ENCODE measurements around the gene SUGT1.

Gene SUGT1

GRCh38 chr13:52725302-52725701 is 72.7 kb downstream of the SUGT1 start:
- Histone ChIP-seq H3K79me1 (ENCODE audit: low read length) (peaks cover 3% of the 10 kb centered on the region), H3K79me2 (ENCODE audit: control insufficient read depth, insufficient read depth, low read length, poor library complexity) (no peaks in the 10 kb centered on the region), H3K4me2 (ENCODE audit: low read length) (no peak overlapping the region), H4K91ac (ENCODE audit: low read depth, low read length) (no peak overlapping the region), H3K4me1 (ENCODE audit: control insufficient read depth in 1 of 2, insufficient read depth in 2 of 2, low read length in 2 of 2) (peaks cover 3 to 4% of the 10 kb centered on the region in 2 experiments), H3K18ac (ENCODE audit: low read length) (no peak overlapping the region), H4K12ac (ENCODE audit: low read depth, low read length) (no peak overlapping the region), H2AFZ (ENCODE audit: insufficient read depth, low read length, poor library complexity) (no peak overlapping the region), H3K9me3 (ENCODE audit: insufficient read depth, low read depth, low read length) (no peaks in the 10 kb centered on the region), H3K4me3 (ENCODE audit: low read depth, low read length) (no peak overlapping the region), H3K27me3 (ENCODE audit: insufficient read depth, low read length) (no peaks in the 10 kb centered on the region), H2AK5ac (ENCODE audit: low read length) (no peak overlapping the region), H3K23ac (ENCODE audit: low read length) (no peak overlapping the region), H3K9ac (ENCODE audit: low read length) (no peak overlapping the region), H3K36me3 (ENCODE audit: control insufficient read depth in 1 of 2, insufficient read depth in 2 of 2, low read length in 2 of 2) (no peaks in the 10 kb centered on the region), H2BK5ac (ENCODE audit: low read depth, low read length, poor library complexity) (no peak overlapping the region), H3K14ac (ENCODE audit: low read length) (no peak overlapping the region), H4K8ac (ENCODE audit: low read depth, low read length) (no peak overlapping the region), H2BK120ac (ENCODE audit: insufficient read depth, low read length, poor library complexity) (no peak overlapping the region), H3K4ac (ENCODE audit: low read depth, low read length) (no peak overlapping the region), H3K27ac (ENCODE audit: low read depth, low read length) (no peak overlapping the region), H2BK12ac (ENCODE audit: low read length) (no peak overlapping the region)
- WGBS (ENCODE audit: extremely low coverage, insufficient coverage, insufficient read length), result no CpG with 5 or more reads among the region's 1 CpG
- no peak for DNase-seq

- no peak overlapping the region for H4K8ac ChIP-seq (ENCODE audit: low read depth, low read length)
- no peak overlapping the region for H3K9ac ChIP-seq (ENCODE audit: low read length)
- H3K4me1 ChIP-seq (ENCODE audit: control insufficient read depth in 1 of 2, insufficient read depth in 2 of 2, low read length in 2 of 2), result peaks cover 2% of the 10 kb centered on the region in 2 experiments
- H2AK5ac ChIP-seq (ENCODE audit: low read length), result no peak overlapping the region
- no peak overlapping the region for H3K27ac ChIP-seq (ENCODE audit: low read depth, low read length)
- H3K4me2 ChIP-seq (ENCODE audit: low read length), result no peak overlapping the region
- no peaks in the 10 kb centered on the region for H3K79me2 ChIP-seq (ENCODE audit: control insufficient read depth, insufficient read depth, low read length, poor library complexity)
- no peak overlapping the region for H3K4me3 ChIP-seq (ENCODE audit: low read depth, low read length)
- H2AFZ ChIP-seq (ENCODE audit: insufficient read depth, low read length, poor library complexity), result no peak overlapping the region
- no peak overlapping the region for H3K18ac ChIP-seq (ENCODE audit: low read length)
- H3K79me1 ChIP-seq (ENCODE audit: low read length), result peaks cover 2% of the 10 kb centered on the region
- no peak overlapping the region for H2BK5ac ChIP-seq (ENCODE audit: low read depth, low read length, poor library complexity)
- no peak for DNase-seq
- H3K14ac ChIP-seq (ENCODE audit: low read length), result no peak overlapping the region
- H4K12ac ChIP-seq (ENCODE audit: low read depth, low read length), result no peak overlapping the region
- WGBS (ENCODE audit: extremely low coverage, insufficient coverage, insufficient read length), result no CpG with 5 or more reads among the region's 2 CpGs
- H2BK12ac ChIP-seq (ENCODE audit: low read length), result no peak overlapping the region
- no peak overlapping the region for H3K4ac ChIP-seq (ENCODE audit: low read depth, low read length)
- H3K36me3 ChIP-seq (ENCODE audit: control insufficient read depth in 1 of 2, insufficient read depth in 2 of 2, low read length in 2 of 2), result no peaks in the 10 kb centered on the region
- H2BK120ac ChIP-seq (ENCODE audit: insufficient read depth, low read length, poor library complexity), result no peak overlapping the region
- no peaks in the 10 kb centered on the region for H3K9me3 ChIP-seq (ENCODE audit: insufficient read depth, low read depth, low read length)
- no peak overlapping the region for H3K23ac ChIP-seq (ENCODE audit: low read length)
- H4K91ac ChIP-seq (ENCODE audit: low read depth, low read length), result no peak overlapping the region
- no peaks in the 10 kb centered on the region for H3K27me3 ChIP-seq (ENCODE audit: insufficient read depth, low read length)
Measured at GRCh38 chr13:52726258-52726657, 73.6 kb downstream of the SUGT1 start.

GRCh38 chr13:52734075-52734623 is 81.5 kb downstream of the SUGT1 start:
- H2BK120ac ChIP-seq (ENCODE audit: insufficient read depth, low read length, poor library complexity), result no peak overlapping the region
- H3K9ac ChIP-seq (ENCODE audit: low read length), result no peak overlapping the region
- no peak for DNase-seq

GRCh38 chr13:52736891-52737290 is 84.3 kb downstream of the SUGT1 start:
- Histone ChIP-seq H3K23ac (ENCODE audit: low read length) (no peak overlapping the region), H3K4ac (ENCODE audit: low read depth, low read length) (no peak overlapping the region), H3K9me3 (ENCODE audit: insufficient read depth, low read depth, low read length) (peaks cover 3% of the 10 kb centered on the region), H3K9ac (ENCODE audit: low read length) (no peak overlapping the region), H2BK12ac (ENCODE audit: low read length) (no peak overlapping the region), H3K27ac (ENCODE audit: low read depth, low read length) (no peak overlapping the region), H4K8ac (ENCODE audit: low read depth, low read length) (no peak overlapping the region), H3K79me2 (ENCODE audit: control insufficient read depth, insufficient read depth, low read length, poor library complexity) (peaks cover 3% of the 10 kb centered on the region), H3K79me1 (ENCODE audit: low read length) (peaks cover 3% of the 10 kb centered on the region), H2BK120ac (ENCODE audit: insufficient read depth, low read length, poor library complexity) (no peak overlapping the region), H3K36me3 (ENCODE audit: control insufficient read depth in 1 of 2, insufficient read depth in 2 of 2, low read length in 2 of 2) (no peaks in the 10 kb centered on the region), H3K4me3 (ENCODE audit: low read depth, low read length) (no peak overlapping the region), H3K4me2 (ENCODE audit: low read length) (no peak overlapping the region), H3K14ac (ENCODE audit: low read length) (no peak overlapping the region), H2AK5ac (ENCODE audit: low read length) (no peak overlapping the region), H2AFZ (ENCODE audit: insufficient read depth, low read length, poor library complexity) (no peak overlapping the region), H4K12ac (ENCODE audit: low read depth, low read length) (no peak overlapping the region), H3K27me3 (ENCODE audit: insufficient read depth, low read length) (peaks cover 12% of the 10 kb centered on the region), H2BK5ac (ENCODE audit: low read depth, low read length, poor library complexity) (no peak overlapping the region), H4K91ac (ENCODE audit: low read depth, low read length) (no peak overlapping the region), H3K4me1 (ENCODE audit: control insufficient read depth in 1 of 2, insufficient read depth in 2 of 2, low read length in 2 of 2) (peaks cover 4 to 11% of the 10 kb centered on the region in 2 experiments), H3K18ac (ENCODE audit: low read length) (no peak overlapping the region)
- DNase-seq, result no peak
- no CpG with 5 or more reads among the region's 2 CpGs for WGBS (ENCODE audit: extremely low coverage, insufficient coverage, insufficient read length)

More at GRCh38 chr13:52734075-52734623, 81.5 kb downstream of the SUGT1 start:
- Histone ChIP-seq H3K18ac (ENCODE audit: low read length) (no peak overlapping the region), H3K27ac (ENCODE audit: low read depth, low read length) (no peak overlapping the region), H3K36me3 (ENCODE audit: control insufficient read depth in 1 of 2, insufficient read depth in 2 of 2, low read length in 2 of 2) (no peaks in the 10 kb centered on the region), H3K14ac (ENCODE audit: low read length) (no peak overlapping the region), H4K8ac (ENCODE audit: low read depth, low read length) (no peak overlapping the region), H3K9me3 (ENCODE audit: insufficient read depth, low read depth, low read length) (peaks cover 2% of the 10 kb centered on the region), H4K12ac (ENCODE audit: low read depth, low read length) (no peak overlapping the region), H4K91ac (ENCODE audit: low read depth, low read length) (no peak overlapping the region), H2BK5ac (ENCODE audit: low read depth, low read length, poor library complexity) (no peak overlapping the region), H3K23ac (ENCODE audit: low read length) (no peak overlapping the region), H2BK12ac (ENCODE audit: low read length) (no peak overlapping the region), H3K79me1 (ENCODE audit: low read length) (peaks cover 3% of the 10 kb centered on the region), H3K4ac (ENCODE audit: low read depth, low read length) (no peak overlapping the region), H3K4me2 (ENCODE audit: low read length) (no peak overlapping the region), H3K4me3 (ENCODE audit: low read depth, low read length) (no peak overlapping the region), H3K27me3 (ENCODE audit: insufficient read depth, low read length) (peaks cover 3% of the 10 kb centered on the region), H3K79me2 (ENCODE audit: control insufficient read depth, insufficient read depth, low read length, poor library complexity) (peaks cover 3% of the 10 kb centered on the region), H2AFZ (ENCODE audit: insufficient read depth, low read length, poor library complexity) (no peak overlapping the region), H2AK5ac (ENCODE audit: low read length) (no peak overlapping the region), H3K4me1 (ENCODE audit: control insufficient read depth in 1 of 2, insufficient read depth in 2 of 2, low read length in 2 of 2) (peaks cover 0 to 4% of the 10 kb centered on the region in 2 experiments)
- no CpG with 5 or more reads among the region's 4 CpGs for WGBS (ENCODE audit: extremely low coverage, insufficient coverage, insufficient read length)

All from trophoblast cell (in vitro differentiated cells and primary cell).